GM23338 (cell line): Measurements from ENCODE around the gene NOS2.

Experiments used
- CREB1 ChIP-seq: fragments of 250-450 bp; sonication (Bioruptor Pico); IDR thresholded peaks from 2 replicates; pipeline ENCODE4 v1.5.0; 2020; ENCODE audit warnings: low read depth, mild to moderate bottlenecking, moderate library complexity
- CTCF ChIP-seq, 2 experiments: fragments of 200-600 bp in 1 of 2; sonication (generic) in 1 of 2; conservative IDR thresholded peaks; 2 replicates each; pipeline versions ENCODE4 v1.5.1 to v1.6.1; 2016 to 2017; ENCODE audit warnings: antibody characterized with exemption in 2 of 2, low read depth in 2 of 2, mild to moderate bottlenecking in 2 of 2, moderate library complexity in 1 of 2
- ETS1 ChIP-seq: IDR thresholded peaks from 2 replicates; pipeline ENCODE4 v1.6.1; 2016; ENCODE audit warnings: antibody characterized with exemption
- EZH2 ChIP-seq: fragments of 200-600 bp; sonication (generic); IDR thresholded peaks from one replicate; pipeline ENCODE4 v1.8.0; 2017; ENCODE audit warnings: antibody characterized with exemption, mild to moderate bottlenecking, low read depth; ENCODE audit not compliant: unreplicated experiment
- EZH2phosphoT487 ChIP-seq: fragments of 200-600 bp; sonication (generic); IDR thresholded peaks from one replicate; pipeline ENCODE4 v1.8.1; 2018; ENCODE audit warnings: antibody characterized with exemption; ENCODE audit not compliant: unreplicated experiment
- JUNB ChIP-seq: IDR thresholded peaks from one replicate; pipeline ENCODE4 v1.6.1; 2016; ENCODE audit warnings: antibody characterized with exemption; ENCODE audit not compliant: unreplicated experiment
- NANOG ChIP-seq: IDR thresholded peaks from 2 replicates; pipeline ENCODE4 v1.6.1; 2016; ENCODE audit warnings: antibody characterized with exemption, borderline replicate concordance
- POLR2AphosphoS5 ChIP-seq: IDR thresholded peaks from 2 replicates; pipeline ENCODE4 v1.6.1; 2016; ENCODE audit warnings: antibody characterized with exemption, low read depth
- REST ChIP-seq: IDR thresholded peaks from one replicate; pipeline ENCODE4 v1.6.1; 2018; ENCODE audit warnings: antibody characterized with exemption; ENCODE audit not compliant: unreplicated experiment
- ZNF114 ChIP-seq: fragments of 250-450 bp; sonication (Bioruptor Pico); IDR thresholded peaks from 2 replicates; pipeline ENCODE4 v1.5.0; 2020; ENCODE audit warnings: mild to moderate bottlenecking, moderate library complexity
- ZNF331 ChIP-seq: fragments of 250-450 bp; sonication (Bioruptor Pico); IDR thresholded peaks from 2 replicates; pipeline ENCODE4 v1.5.0; 2020; ENCODE audit warnings: low read depth, mild to moderate bottlenecking, moderate library complexity
- ZNF462 ChIP-seq: fragments of 250-450 bp; sonication (Bioruptor Pico); IDR thresholded peaks from 2 replicates; pipeline ENCODE4 v1.5.0; 2020; ENCODE audit warnings: mild to moderate bottlenecking, moderate library complexity

- no peak for TF ChIP-seq ZNF462 (CRISPR knock-in tag)
- TF ChIP-seq CTCF (conservative IDR thresholded peaks at IDR 0.05; ENCODE audit: low read depth in 2 of 2): no peak
- no peak for TF ChIP-seq POLR2AphosphoS5
- no peak for TF ChIP-seq CREB1 (CRISPR knock-in tag)
- TF ChIP-seq EZH2phosphoT487: no peak
- no peak for TF ChIP-seq EZH2
- no peak for TF ChIP-seq REST
- no peak for TF ChIP-seq ETS1
- TF ChIP-seq JUNB: no peak
- TF ChIP-seq ZNF331 (CRISPR knock-in tag): no peak
- TF ChIP-seq ZNF114 (CRISPR knock-in tag): no peak
- TF ChIP-seq NANOG: no peak
Measured at GRCh38 chr17:27764589-27764988, 35.7 kb downstream of the NOS2 start.
